ENCODE data around the gene EMSY. TPM values are rescaled to one million over a fixed set of nuclear protein-coding genes. Genes with fewer than 3 reads are reported as not detected.

EMSY gene
- total RNA-seq, 1 donor from 2014 or later = 31.1 TPM

GRCh38 chr11:76551400-76551799, 106.6 kb downstream of the EMSY start:
- Mint-ChIP-seq H3K4me1 (peaks cover 2% of the 10 kb centered on the region), H3K9me3 (no peaks in the 10 kb centered on the region), H3K27me3 (no peaks in the 10 kb centered on the region), H3K36me3 (ENCODE audit: low read depth) (peaks cover 29% of the 10 kb centered on the region), H3K4me3 (no peak overlapping the region), H3K27ac (no peak overlapping the region)
- DNase-seq (no peak), ATAC-seq (ENCODE audit: low read depth) (no peak)
- intact Hi-C loops (cut with micrococcal nuclease) = loop anchor here (1.0 kb wide), 1 partner anchor 130 kb away; no protein-coding TSS in a partner anchor
- ChIA-PET CTCF (interaction anchor here (0.7 to 1.1 kb wide), 2 partner anchors 129 to 130 kb away, joined by 3 to 4 read pairs; no protein-coding TSS in a partner anchor), POLR2A (no interaction called here)
- no peak for TF ChIP-seq CTCF (IDR thresholded peaks at IDR 0.05)

GRCh38 chr11:76552987-76553386, 108.2 kb downstream of the EMSY start:
- DNase-seq = no peak
- Mint-ChIP-seq H3K27me3 (no peaks in the 10 kb centered on the region), H3K9me3 (no peaks in the 10 kb centered on the region), H3K27ac (no peak overlapping the region), H3K36me3 (ENCODE audit: low read depth) (peaks cover 19% of the 10 kb centered on the region), H3K4me1 (peaks cover 2% of the 10 kb centered on the region), H3K4me3 (no peak overlapping the region)
- no peak for ATAC-seq (ENCODE audit: low read depth)
- no peak for TF ChIP-seq CTCF (IDR thresholded peaks at IDR 0.05)
- POLR2A ChIA-PET = no interaction called here
- CTCF ChIA-PET = no interaction called here
- intact Hi-C loops (cut with micrococcal nuclease) = no loop called here

- Mint-ChIP-seq H3K9me3 (no peaks in the 10 kb centered on the region), H3K4me1 (peaks cover 2% of the 10 kb centered on the region), H3K4me3 (no peak overlapping the region), H3K27ac (no peak overlapping the region), H3K36me3 (ENCODE audit: low read depth) (peaks cover 16% of the 10 kb centered on the region), H3K27me3 (no peaks in the 10 kb centered on the region)
- no peak for DNase-seq
- POLR2A ChIA-PET = no interaction called here
- intact Hi-C loops (cut with micrococcal nuclease) = no loop called here
- no peak for TF ChIP-seq CTCF (IDR thresholded peaks at IDR 0.05)
- CTCF ChIA-PET = interaction anchor here (1.2 kb wide), 1 partner anchor 44 kb away, joined by 3 read pairs; no protein-coding TSS in a partner anchor
- no peak for ATAC-seq (ENCODE audit: low read depth)
These were observed 109.0 kb downstream of the EMSY start for GRCh38 chr11:76553554-76554476.

- TF ChIP-seq CTCF (IDR thresholded peaks at IDR 0.05) = no peak
- Mint-ChIP-seq H3K4me3 (no peak overlapping the region), H3K27me3 (no peaks in the 10 kb centered on the region), H3K9me3 (no peaks in the 10 kb centered on the region), H3K4me1 (peaks cover 2% of the 10 kb centered on the region), H3K27ac (no peak overlapping the region), H3K36me3 (ENCODE audit: low read depth) (peaks cover 10% of the 10 kb centered on the region)
- ChIA-PET CTCF (interaction anchor here (1.2 kb wide), 1 partner anchor 43 kb away, joined by 3 read pairs; no protein-coding TSS in a partner anchor), POLR2A (no interaction called here)
- DNase-seq = no peak
- intact Hi-C loops (cut with micrococcal nuclease) = no loop called here
- no peak for ATAC-seq (ENCODE audit: low read depth)
These were observed 109.9 kb downstream of the EMSY start for GRCh38 chr11:76554767-76555166.

GRCh38 chr11:76557466-76557865, 112.6 kb downstream of the EMSY start:
- DNase-seq (no peak), ATAC-seq (ENCODE audit: low read depth) (no peak)
- TF ChIP-seq CTCF (IDR thresholded peaks at IDR 0.05) = no peak
- H3K36me3 Mint-ChIP-seq (ENCODE audit: low read depth) = no peaks in the 10 kb centered on the region
- H3K4me1 Mint-ChIP-seq = peaks cover 2% of the 10 kb centered on the region
- intact Hi-C loops (cut with micrococcal nuclease) = no loop called here
- H3K27ac Mint-ChIP-seq = no peak overlapping the region
- no peak overlapping the region for H3K4me3 Mint-ChIP-seq
- POLR2A ChIA-PET = no interaction called here
- CTCF ChIA-PET = no interaction called here
- H3K27me3 Mint-ChIP-seq = peaks cover 12% of the 10 kb centered on the region
- no peaks in the 10 kb centered on the region for H3K9me3 Mint-ChIP-seq
